Measurements from ENCODE around the gene NTF4. TPM values are rescaled to one million over a fixed set of nuclear protein-coding genes. Genes with fewer than 3 reads are reported as not detected.

The NTF4 gene
- total RNA-seq, 1 donor from 2014 or later = not detected

DNA sequence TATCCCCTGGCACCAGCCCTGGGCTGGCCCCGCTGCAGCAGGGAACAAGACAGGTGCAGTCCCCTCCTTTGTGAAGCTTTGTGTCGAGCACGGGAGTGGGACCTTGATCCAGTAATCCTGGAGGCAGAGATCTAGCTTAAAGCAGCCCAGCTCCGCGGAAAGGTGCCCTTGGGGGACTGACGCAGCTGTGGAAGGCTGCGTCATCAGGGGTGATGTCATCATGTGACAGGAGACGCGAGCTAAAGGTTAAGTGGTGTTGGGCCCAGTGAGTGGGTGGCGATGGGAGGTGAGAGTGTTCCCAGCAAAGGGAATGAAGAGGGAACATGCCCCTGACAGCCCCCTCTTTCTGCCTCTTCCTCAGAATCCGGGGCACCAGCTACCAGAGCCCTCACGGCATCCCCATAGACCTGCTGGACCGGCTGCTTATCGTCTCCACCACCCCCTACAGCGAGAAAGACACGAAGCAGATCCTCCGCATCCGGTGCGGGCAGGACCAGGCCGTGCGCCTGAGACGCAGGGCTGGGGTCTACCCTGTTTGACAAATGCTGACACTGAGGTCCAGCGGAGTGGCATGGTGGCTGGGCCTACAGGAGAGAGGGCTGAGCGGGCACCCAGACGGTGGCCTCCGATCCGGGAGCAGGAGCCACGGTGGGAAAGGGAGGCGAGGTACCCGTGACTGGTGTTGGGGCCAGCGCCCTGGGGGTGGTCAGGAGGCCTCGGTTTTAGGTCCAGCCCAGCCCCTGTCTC is 50.3 kb downstream of the NTF4 start:
- POLR2A ChIA-PET = no interaction called here
- CTCF ChIA-PET = interaction anchor here (1.6 kb wide), 1 partner anchor 226 kb away, joined by 5 read pairs; no protein-coding TSS in a partner anchor
- intact Hi-C loops (cut with micrococcal nuclease) = no loop called here
- Mint-ChIP-seq H3K36me3 (ENCODE audit: low read depth) (peaks cover 59% of the 10 kb centered on the region), H3K27ac (no peak overlapping the region), H3K9me3 (no peaks in the 10 kb centered on the region), H3K4me3 (no peak overlapping the region), H3K27me3 (peaks cover 2% of the 10 kb centered on the region), H3K4me1 (peaks cover 14% of the 10 kb centered on the region)
- ATAC-seq (ENCODE audit: low read depth) (no peak), DNase-seq (no peak)
- TF ChIP-seq, protein P1, sequence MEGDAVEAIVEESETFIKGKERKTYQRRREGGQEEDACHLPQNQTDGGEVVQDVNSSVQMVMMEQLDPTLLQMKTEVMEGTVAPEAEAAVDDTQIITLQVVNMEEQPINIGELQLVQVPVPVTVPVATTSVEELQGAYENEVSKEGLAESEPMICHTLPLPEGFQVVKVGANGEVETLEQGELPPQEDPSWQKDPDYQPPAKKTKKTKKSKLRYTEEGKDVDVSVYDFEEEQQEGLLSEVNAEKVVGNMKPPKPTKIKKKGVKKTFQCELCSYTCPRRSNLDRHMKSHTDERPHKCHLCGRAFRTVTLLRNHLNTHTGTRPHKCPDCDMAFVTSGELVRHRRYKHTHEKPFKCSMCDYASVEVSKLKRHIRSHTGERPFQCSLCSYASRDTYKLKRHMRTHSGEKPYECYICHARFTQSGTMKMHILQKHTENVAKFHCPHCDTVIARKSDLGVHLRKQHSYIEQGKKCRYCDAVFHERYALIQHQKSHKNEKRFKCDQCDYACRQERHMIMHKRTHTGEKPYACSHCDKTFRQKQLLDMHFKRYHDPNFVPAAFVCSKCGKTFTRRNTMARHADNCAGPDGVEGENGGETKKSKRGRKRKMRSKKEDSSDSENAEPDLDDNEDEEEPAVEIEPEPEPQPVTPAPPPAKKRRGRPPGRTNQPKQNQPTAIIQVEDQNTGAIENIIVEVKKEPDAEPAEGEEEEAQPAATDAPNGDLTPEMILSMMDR (IDR thresholded peaks at IDR 0.05) = no peak

DNA sequence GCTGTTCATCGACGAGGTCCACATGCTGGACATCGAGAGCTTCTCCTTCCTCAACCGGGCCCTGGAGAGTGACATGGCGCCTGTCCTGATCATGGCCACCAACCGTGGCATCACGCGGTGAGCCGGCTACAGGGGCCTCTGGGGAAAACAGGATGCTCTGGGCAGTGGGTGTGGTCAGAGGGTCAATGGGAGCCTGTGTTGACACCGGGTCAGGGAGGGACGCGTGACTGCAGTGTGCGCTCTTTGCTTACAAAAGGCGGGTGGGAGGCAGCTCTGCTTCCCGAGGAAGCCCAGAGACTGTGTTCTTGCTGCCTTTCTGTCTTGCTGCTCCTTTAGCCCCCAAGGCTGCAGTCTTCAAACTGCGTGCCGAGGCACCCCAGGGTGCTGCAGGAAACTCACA is 53.4 kb downstream of the NTF4 start:
- Mint-ChIP-seq H3K36me3 (ENCODE audit: low read depth) (peaks cover 74% of the 10 kb centered on the region), H3K27ac (no peak overlapping the region), H3K9me3 (no peaks in the 10 kb centered on the region), H3K27me3 (no peaks in the 10 kb centered on the region), H3K4me1 (no peaks in the 10 kb centered on the region), H3K4me3 (no peak overlapping the region)
- ChIA-PET POLR2A (interaction anchor here (0.6 kb wide), 1 partner anchor 17 kb away, joined by 6 read pairs; the partner anchor contains the start of gene RUVBL2), CTCF (no interaction called here)
- TF ChIP-seq, protein P1 (IDR thresholded peaks at IDR 0.05) = no peak
- DNase-seq (no peak), ATAC-seq (ENCODE audit: low read depth) (no peak)
- intact Hi-C loops (cut with micrococcal nuclease) = no loop called here

Other genes with a start within 250 kb of the NTF4 start
- gene HSD17B14, start 228.3 kb downstream of the NTF4 start, total RNA-seq = 2.6 and 2.8 TPM in 2 replicates
- gene PLEKHA4, start 196.2 kb downstream of the NTF4 start, total RNA-seq = 5.7 and 6.4 TPM in 2 replicates
- 115 and 123 TPM in 2 replicates for gene PPP1R15A, start 192.4 kb downstream of the NTF4 start, total RNA-seq
- not detected in 2 replicates for gene TULP2, start 166.1 kb downstream of the NTF4 start, total RNA-seq
- gene NUCB1, start 164.5 kb downstream of the NTF4 start, total RNA-seq = 116 and 126 TPM in 2 replicates
- gene DHDH, start 131.1 kb downstream of the NTF4 start, total RNA-seq = not detected in 2 replicates
- 111 and 129 TPM in 2 replicates for gene BAX, start 109.9 kb downstream of the NTF4 start, total RNA-seq
- gene FTL, start 99.5 kb downstream of the NTF4 start, total RNA-seq = 888 and 935 TPM in 2 replicates
- 50.7 and 52.7 TPM in 2 replicates for gene GYS1, start 71.5 kb downstream of the NTF4 start, total RNA-seq
- 75.6 and 79.4 TPM in 2 replicates for gene RUVBL2, start 70.9 kb downstream of the NTF4 start, total RNA-seq
- gene LHB, start 47.7 kb downstream of the NTF4 start, total RNA-seq = not detected in 2 replicates
- not detected in 2 replicates for gene CGB3, start 40.5 kb downstream of the NTF4 start, total RNA-seq
- not detected in 2 replicates for gene CGB2, start 32.9 kb downstream of the NTF4 start, total RNA-seq
- not detected in 2 replicates for gene CGB1, start 27.9 kb downstream of the NTF4 start, total RNA-seq
- not detected in 2 replicates for gene CGB5, start 21.0 kb downstream of the NTF4 start, total RNA-seq
- gene CGB8, start 15.7 kb downstream of the NTF4 start, total RNA-seq = not detected in 2 replicates
- not detected in 2 replicates for gene CGB7, start 7.1 kb downstream of the NTF4 start, total RNA-seq
- gene KCNA7, start 7.9 kb upstream of the NTF4 start, total RNA-seq = not detected in 2 replicates
- 268 and 298 TPM in 2 replicates for gene SNRNP70, start 20.6 kb upstream of the NTF4 start, total RNA-seq
- gene LIN7B, start 49.6 kb upstream of the NTF4 start, total RNA-seq = 3.6 and 4.4 TPM in 2 replicates
- gene C19orf73, start 54.3 kb upstream of the NTF4 start, total RNA-seq = 0.98 and 1.0 TPM in 2 replicates
- 1.2 and 3.6 TPM in 2 replicates for gene PPFIA3, start 54.7 kb upstream of the NTF4 start, total RNA-seq
- not detected in 2 replicates for gene HRC, start 90.6 kb upstream of the NTF4 start, total RNA-seq
- not detected in 2 replicates for gene TRPM4, start 93.0 kb upstream of the NTF4 start, total RNA-seq